CD4-positive, alpha-beta T cell treated with Interleukin-17A for 1 hour (primary cell): ENCODE data around the gene GNA12.

ENCODE experiments used
- DNase-seq: peaks from one replicate; pipeline ENCODE4 v3.0.0-alpha.2; 2020

The GNA12 gene, protein sequence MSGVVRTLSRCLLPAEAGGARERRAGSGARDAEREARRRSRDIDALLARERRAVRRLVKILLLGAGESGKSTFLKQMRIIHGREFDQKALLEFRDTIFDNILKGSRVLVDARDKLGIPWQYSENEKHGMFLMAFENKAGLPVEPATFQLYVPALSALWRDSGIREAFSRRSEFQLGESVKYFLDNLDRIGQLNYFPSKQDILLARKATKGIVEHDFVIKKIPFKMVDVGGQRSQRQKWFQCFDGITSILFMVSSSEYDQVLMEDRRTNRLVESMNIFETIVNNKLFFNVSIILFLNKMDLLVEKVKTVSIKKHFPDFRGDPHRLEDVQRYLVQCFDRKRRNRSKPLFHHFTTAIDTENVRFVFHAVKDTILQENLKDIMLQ

GRCh38 chr7:2844153-2845033 is at the start of gene GNA12:
GNA12 (minus strand) TSS chr7:2844308; CDS start chr7:2844161, 147 bp downstream.
- DNase-seq, result peak; percentile 99

DNA sequence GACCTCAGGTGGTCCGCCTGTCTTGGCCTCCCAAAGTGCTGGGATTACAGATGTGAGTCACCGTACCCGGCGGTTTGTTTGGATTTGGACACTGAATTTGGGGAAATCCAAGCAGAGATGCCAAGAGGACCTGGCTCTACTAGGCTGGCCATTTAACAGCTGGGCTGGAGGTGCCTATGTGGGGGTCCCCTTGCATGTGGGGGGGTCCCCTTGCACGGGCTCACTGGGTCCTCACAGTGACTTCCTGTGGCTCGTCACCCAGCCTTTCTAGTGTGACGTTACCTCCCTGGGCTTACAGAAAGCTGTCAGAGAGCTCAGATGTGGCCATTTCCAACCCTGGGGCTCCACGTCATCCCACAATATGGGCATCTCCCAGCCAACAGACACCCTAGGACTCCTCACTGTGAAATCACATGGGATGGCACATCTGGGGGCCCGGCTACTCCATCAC is 49.3 kb upstream of the GNA12 start:
- no peak for DNase-seq

DNA sequence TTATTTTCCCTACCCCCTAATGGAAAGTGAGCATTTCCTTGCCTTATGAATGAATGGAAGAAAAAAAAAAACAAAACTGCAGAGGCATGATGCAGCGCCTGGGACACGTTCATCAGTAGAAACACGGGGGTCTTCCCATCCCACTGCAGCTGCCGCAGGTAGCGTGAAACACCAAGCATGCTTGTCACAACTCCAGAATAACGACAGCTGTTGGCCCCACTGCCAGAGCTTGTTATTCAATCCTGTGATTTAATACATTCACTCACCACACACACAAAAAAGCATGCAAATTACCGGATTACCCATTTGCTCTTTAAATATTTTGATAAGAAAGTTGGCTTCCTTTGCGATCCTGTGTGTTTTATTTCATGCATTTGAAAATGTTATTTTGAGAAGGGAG is 48.4 kb upstream of the GNA12 start:
- DNase-seq, result no peak

- DNase-seq, result no peak
Observed at GRCh38 chr7:2887816-2888215, 43.7 kb upstream of the GNA12 start.

DNA sequence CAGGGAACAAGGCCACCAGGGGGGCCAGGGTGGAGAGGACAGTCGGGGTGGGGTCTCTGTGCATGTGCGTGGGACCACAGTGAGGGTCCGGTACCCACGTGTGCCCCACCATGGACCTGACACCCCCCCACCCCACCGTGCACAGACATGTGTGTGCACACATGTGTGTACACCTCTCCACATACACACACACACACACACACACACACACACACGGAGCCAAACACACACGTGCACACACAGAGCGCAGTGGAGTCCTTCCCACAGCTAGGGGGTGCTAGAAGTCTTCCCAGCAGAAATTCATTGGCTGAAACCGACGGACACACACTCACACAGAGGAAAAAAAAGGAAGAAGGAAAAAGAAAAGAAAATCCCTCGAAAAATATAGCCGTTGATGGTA is 42.8 kb upstream of the GNA12 start:
- DNase-seq, result peak; percentile 75

GRCh38 chr7:2886391-2886790 is 42.3 kb upstream of the GNA12 start:
- no peak for DNase-seq

DNA sequence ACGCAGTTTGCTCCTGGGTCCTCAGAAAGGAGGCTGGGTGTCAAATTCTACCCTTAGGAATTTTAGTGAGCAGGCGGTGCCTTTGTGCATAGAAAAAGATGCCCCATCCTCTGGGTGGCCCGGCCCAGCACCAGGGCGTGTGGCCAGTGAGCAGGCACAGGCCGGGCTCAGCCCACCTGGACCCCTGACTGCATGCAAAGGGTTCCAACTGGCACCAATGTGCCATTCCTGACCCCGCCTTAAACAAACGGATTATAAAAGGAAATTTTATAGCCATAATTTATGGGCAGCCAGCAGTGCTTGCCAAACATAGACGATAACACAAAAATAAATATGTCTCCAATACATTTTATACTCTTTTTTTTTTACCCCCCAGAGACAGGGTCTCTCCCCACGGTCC is 40.1 kb upstream of the GNA12 start:
- no peak for DNase-seq

DNA sequence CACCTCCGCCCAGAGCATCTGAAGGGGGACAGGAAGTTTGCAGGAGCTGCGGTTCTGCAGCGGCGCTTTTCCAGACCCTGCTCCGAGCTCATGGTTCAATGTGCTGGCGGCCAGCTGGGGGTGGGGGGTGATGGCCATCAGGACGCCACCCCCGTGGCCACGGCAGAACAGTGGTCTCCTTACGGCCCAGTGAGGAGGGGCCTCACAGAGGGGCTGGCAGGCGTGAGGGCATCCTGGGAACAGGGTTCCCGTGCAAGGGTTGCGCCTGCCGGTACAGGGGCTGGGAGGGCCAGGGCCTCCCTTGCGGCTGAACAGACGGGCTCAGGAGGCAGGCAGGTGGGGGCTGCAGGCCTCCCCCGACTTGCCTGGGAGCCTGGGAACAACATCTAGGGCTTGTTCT is 39.0 kb upstream of the GNA12 start:
- no peak for DNase-seq

DNA sequence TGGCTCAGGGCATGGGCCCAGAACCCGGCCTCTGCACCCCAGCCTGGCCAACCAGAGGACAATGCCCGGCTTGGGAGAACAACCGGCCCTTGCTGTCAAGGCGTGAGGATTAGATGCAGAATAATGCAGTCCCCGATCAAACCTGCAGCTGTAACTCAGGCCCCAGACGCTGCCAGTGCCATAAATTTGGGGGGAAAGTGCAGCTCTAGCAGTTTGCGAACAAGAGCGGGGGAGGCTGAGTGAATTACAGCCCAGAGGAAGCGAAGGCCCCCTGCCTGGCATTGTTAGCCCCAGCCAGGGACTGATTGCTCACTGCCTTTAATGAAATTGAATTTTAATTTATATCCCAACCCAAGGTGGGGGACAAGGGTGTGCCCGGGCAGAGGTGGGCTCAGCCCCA is 38.0 kb upstream of the GNA12 start:
- DNase-seq, result no peak

GRCh38 chr7:2880874-2881533 is 36.9 kb upstream of the GNA12 start:
- DNase-seq, result no peak

DNA sequence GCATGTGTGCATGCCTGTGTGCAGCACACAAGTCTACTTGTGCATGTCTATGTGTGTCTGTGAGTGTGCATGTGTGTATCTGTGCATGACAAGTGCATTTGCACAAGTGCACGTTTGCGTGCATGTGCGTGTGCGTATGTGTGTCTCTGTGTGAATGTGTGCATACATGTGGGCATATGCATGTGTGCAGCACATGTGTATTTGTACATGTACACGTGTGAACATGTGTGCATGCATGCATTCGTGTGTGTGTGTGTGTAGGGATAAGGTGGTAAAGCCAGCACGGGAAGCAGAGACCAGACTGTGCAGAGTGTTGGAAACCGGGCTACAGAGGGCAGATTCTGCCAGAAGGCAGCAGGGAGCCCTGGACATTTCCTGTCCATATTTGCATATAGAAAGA is 35.9 kb upstream of the GNA12 start:
- no peak for DNase-seq

GRCh38 chr7:2879354-2879753 is 35.2 kb upstream of the GNA12 start:
- no peak for DNase-seq

DNA sequence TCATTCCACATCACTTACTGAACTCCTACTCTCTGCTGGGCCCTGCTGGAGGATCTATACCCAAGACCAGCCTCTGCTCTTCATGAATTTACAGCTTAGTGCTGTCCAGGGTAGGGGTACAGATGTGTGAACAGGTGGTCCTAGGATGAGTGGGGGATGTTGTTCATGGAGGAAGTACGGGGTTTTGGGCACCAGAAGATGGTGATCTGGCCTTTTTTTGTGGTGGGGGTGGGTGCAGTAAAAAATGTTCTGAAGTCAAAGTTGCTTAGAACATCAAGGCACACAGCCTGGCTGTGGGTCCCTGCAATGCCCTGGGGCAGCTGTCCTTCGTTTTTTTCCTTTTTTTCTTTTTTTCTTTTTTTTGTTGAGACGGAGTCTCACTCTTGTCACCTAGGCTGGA is 34.2 kb upstream of the GNA12 start:
- no peak for DNase-seq

GRCh38 chr7:2876031-2876731 is 32.1 kb upstream of the GNA12 start:
- DNase-seq, result no peak

GRCh38 chr7:2873686-2874551 is 29.8 kb upstream of the GNA12 start:
- no peak for DNase-seq

DNA sequence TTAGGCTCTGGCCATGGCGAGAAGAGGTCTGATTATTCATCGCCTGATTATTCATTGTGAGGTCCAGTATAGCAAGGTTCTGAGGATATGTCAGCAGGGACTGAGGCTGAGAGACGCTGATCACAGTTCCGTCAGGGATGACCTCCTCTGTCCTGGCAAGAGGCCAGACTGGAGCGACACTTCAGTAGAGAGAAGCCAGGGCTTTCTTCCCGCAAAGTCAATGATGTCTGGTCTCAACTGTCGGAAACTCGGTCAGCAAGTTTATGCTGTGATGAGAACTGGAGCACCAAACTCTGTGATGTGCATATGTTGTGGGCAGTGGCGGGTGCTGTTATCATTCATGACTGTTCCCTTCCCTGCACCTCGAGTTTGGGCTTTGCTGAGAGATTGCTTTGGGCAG is 29.0 kb upstream of the GNA12 start:
- no peak for DNase-seq

- no peak for DNase-seq
Observed at GRCh38 chr7:2872296-2872874, 28.3 kb upstream of the GNA12 start.

DNA sequence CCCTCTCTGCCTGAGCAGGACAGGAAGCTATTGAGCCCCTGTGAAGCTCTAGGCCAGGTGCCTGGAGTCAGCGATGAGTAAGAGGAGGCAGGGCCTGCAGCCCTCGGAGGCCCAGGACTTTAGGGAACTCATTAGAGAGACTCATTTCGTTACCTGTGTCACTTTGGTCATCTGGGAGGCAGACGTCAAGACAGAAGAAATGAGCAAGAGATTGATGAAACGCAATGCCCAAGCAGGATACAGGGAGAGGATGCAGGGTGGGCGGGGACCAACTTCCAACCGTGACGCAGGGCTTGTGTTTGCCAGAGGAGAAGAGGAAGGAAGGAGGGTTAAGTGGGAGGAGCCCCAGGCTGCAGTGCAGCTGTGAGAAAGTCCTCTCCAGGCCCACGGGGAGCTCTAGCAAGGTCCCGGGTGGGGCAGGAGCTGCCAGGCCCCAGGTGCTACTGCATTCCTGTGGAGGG is 26.4 kb upstream of the GNA12 start:
- DNase-seq, result peak; percentile 55

DNA sequence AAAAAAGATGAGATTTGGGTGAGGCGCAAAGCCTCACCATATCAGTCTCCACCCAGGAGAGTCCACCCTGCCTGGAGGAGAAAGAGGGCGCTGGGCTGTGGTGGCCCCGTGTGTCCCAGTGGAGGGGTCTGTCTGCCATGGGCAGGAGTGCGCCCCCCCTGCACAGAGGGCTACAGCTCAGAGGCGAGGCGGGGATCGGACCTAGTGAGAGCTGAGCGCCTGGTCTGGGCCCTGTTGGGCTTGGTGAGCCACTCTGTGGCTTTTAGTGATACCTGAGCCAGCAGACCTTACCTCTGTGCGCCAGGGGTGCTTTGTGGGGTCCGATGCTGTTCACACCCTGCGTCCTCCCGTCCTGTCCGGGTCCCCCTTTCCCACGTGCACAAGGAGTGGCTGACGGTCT is 25.9 kb upstream of the GNA12 start:
- DNase-seq, result no peak

DNA sequence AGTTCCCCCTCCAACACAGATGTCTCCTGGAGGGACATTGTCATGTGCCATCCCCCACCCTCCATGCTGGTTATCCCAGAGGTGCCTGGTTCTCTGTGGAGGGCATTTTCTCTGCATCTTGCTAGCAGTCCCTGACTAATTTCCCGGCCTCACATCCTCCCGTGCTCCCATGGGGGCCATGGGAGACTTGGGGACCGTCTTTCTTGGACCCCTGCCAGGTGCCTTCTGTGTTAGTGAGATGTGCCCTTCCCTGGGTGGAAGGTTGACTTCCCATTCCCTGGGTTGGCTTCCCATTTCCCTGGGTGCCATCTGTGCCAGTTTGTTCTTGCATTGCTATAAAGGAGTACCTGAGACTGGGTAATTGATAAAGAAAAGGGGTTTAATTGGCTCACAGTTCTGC is 22.5 kb upstream of the GNA12 start:
- DNase-seq, result no peak

GRCh38 chr7:2864999-2865670 is 21.0 kb upstream of the GNA12 start:
- DNase-seq, result peak; percentile 79
